Hepatocyte (in vitro differentiated cells): ENCODE measurements around the gene LMNB1. TPM values are rescaled to one million over a fixed set of nuclear protein-coding genes. Genes with fewer than 3 reads are reported as not detected.
"Not testable (repeated sequence)": the region's sequence is repeated elsewhere in the genome, so short reads cannot be mapped to it uniquely, and the experiment has no call there.

Experiments
- DNase-seq: peaks from one replicate; pipeline ENCODE4 v3.0.0-alpha.2; 2016; ENCODE audit warnings: low spot score
- H2AFZ ChIP-seq: fragments of 200-600 bp; sonication (generic); 2 replicates; pipeline ENCODE4 v1.6.0; 2016; ENCODE audit warnings: antibody characterized with exemption, mild to moderate bottlenecking
- H3K27ac ChIP-seq: fragments of 200-600 bp; sonication (generic); 2 replicates; pipeline ENCODE4 v1.5.1; 2016; ENCODE audit warnings: mild to moderate bottlenecking
- H3K27me3 ChIP-seq: fragments of 200-600 bp; sonication (generic); 2 replicates; pipeline ENCODE4 v1.6.1; 2016
- H3K36me3 ChIP-seq: fragments of 200-600 bp; sonication (generic); replicated peaks from 2 replicates; pipeline ENCODE4 v1.5.1; 2016; ENCODE audit warnings: low read depth; ENCODE audit not compliant: insufficient read depth
- H3K4me1 ChIP-seq: fragments of 200-600 bp; sonication (generic); 2 replicates; pipeline ENCODE4 v1.5.1; 2016; ENCODE audit warnings: mild to moderate bottlenecking, moderate library complexity; ENCODE audit not compliant: insufficient read depth
- H3K4me2 ChIP-seq: fragments of 200-600 bp; sonication (generic); 2 replicates; pipeline ENCODE4 v1.6.0; 2016
- H3K4me3 ChIP-seq: fragments of 200-600 bp; sonication (generic); 2 replicates; pipeline ENCODE4 v1.5.1; 2016; ENCODE audit warnings: mild to moderate bottlenecking
- H3K79me2 ChIP-seq: fragments of 200-600 bp; sonication (generic); 2 replicates; pipeline ENCODE4 v1.6.0; 2017; ENCODE audit warnings: mild to moderate bottlenecking
- H3K9me2 ChIP-seq: fragments of 200-600 bp; sonication (generic); replicated peaks from 2 replicates; pipeline ENCODE4 v1.6.0; 2017; ENCODE audit warnings: mild to moderate bottlenecking; ENCODE audit not compliant: insufficient read depth
- H3K9me3 ChIP-seq: fragments of 200-600 bp; sonication (generic); 2 replicates; pipeline ENCODE4 v1.5.1; 2016; ENCODE audit warnings: low read depth, mild to moderate bottlenecking
- H4K20me1 ChIP-seq: fragments of 200-600 bp; sonication (generic); 2 replicates; pipeline ENCODE4 v1.6.0; 2016; ENCODE audit warnings: mild to moderate bottlenecking; ENCODE audit not compliant: insufficient read depth, poor library complexity, severe bottlenecking
- CTCF ChIP-seq: fragments of 200-600 bp; sonication (generic); IDR thresholded peaks from 2 replicates; pipeline ENCODE4 v1.5.1; 2016; ENCODE audit warnings: antibody characterized with exemption, mild to moderate bottlenecking; ENCODE audit not compliant: poor library complexity
- EZH2 ChIP-seq: fragments of 200-600 bp; sonication (generic); IDR thresholded peaks from 2 replicates; pipeline ENCODE4 v1.6.1; 2016; ENCODE audit warnings: antibody characterized with exemption, mild to moderate bottlenecking, borderline replicate concordance
- EZH2phosphoT487 ChIP-seq: fragments of 200-600 bp; sonication (generic); IDR thresholded peaks from one replicate; pipeline ENCODE4 v1.6.1; 2018; ENCODE audit warnings: antibody characterized with exemption, mild to moderate bottlenecking, low read depth, moderate library complexity; ENCODE audit not compliant: unreplicated experiment, severe bottlenecking
- WGBS: methylation state at CpG from one replicate; pipeline ENCODE4 v1.1.6; 2016; ENCODE audit warnings: low lambda C conversion rate; ENCODE audit errors: missing lambda C conversion rate; 5-methylcytosine and 5-hydroxymethylcytosine counted together
- polyA plus RNA-seq: library from polyadenylated mRNA; unstranded; fragments of >200 nt; fragmentation: Nextera tagmentation; extraction: Ambion mirVana; gene quantifications from 2 replicates; pipeline ENCODE4 v1.2.1, GENCODE V29; 2016
- total RNA-seq: library from RNA; depleted of rRNA; stranded (reverse); fragments of >200 nt; gene quantifications from 2 replicates; pipeline ENCODE4 v1.2.3, GENCODE V29; 2014

LMNB1 gene
- total and polyA plus RNA-seq, 2 experiments from 2014 or later = 12.9 to 30.8 TPM

GRCh38 chr5:126831156-126831555, 54.2 kb downstream of the LMNB1 start:
- H3K4me1 ChIP-seq = no peaks in the 10 kb centered on the region
- H4K20me1 ChIP-seq = no peaks in the 10 kb centered on the region
- 93% methylated on average over 1 of the region's 1 CpG for WGBS
- H3K4me3 ChIP-seq = no peak overlapping the region
- no peak overlapping the region for H3K27ac ChIP-seq
- no peaks in the 10 kb centered on the region for H3K9me3 ChIP-seq
- no peaks in the 10 kb centered on the region for H3K9me2 ChIP-seq
- no peaks in the 10 kb centered on the region for H3K79me2 ChIP-seq
- no peaks in the 10 kb centered on the region for H3K27me3 ChIP-seq
- no peak overlapping the region for H2AFZ ChIP-seq
- no peaks in the 10 kb centered on the region for H3K36me3 ChIP-seq
- TF ChIP-seq EZH2phosphoT487 (no peak), EZH2 (no peak), CTCF (no peak)
- H3K4me2 ChIP-seq = no peak overlapping the region
- DNase-seq = no peak

GRCh38 chr5:126836778-126837177, 59.8 kb downstream of the LMNB1 start:
- Histone ChIP-seq H3K36me3 (no peaks in the 10 kb centered on the region), H3K9me3 (no peaks in the 10 kb centered on the region), H3K9me2 (no peaks in the 10 kb centered on the region), H2AFZ (no peak overlapping the region), H3K27ac (no peak overlapping the region), H3K27me3 (no peaks in the 10 kb centered on the region), H3K79me2 (no peaks in the 10 kb centered on the region), H3K4me1 (no peaks in the 10 kb centered on the region), H4K20me1 (no peaks in the 10 kb centered on the region), H3K4me3 (no peak overlapping the region), H3K4me2 (no peak overlapping the region)
- DNase-seq = no peak
- TF ChIP-seq EZH2 (no peak), CTCF (no peak), EZH2phosphoT487 (no peak)
- WGBS = 96% methylated on average over 2 of the region's 2 CpGs

GRCh38 chr5:126837242-126837641, 60.3 kb downstream of the LMNB1 start:
- Histone ChIP-seq H3K79me2 (no peaks in the 10 kb centered on the region), H2AFZ (no peak overlapping the region), H3K27me3 (no peaks in the 10 kb centered on the region), H3K9me2 (no peaks in the 10 kb centered on the region), H3K4me1 (no peaks in the 10 kb centered on the region), H4K20me1 (no peaks in the 10 kb centered on the region), H3K4me3 (no peak overlapping the region), H3K27ac (no peak overlapping the region), H3K9me3 (no peaks in the 10 kb centered on the region), H3K36me3 (no peaks in the 10 kb centered on the region), H3K4me2 (no peak overlapping the region)
- TF ChIP-seq CTCF (no peak), EZH2phosphoT487 (no peak), EZH2 (no peak)
- DNase-seq = no peak
- 95% methylated on average over 4 of the region's 4 CpGs for WGBS

- H3K36me3 ChIP-seq = no peaks in the 10 kb centered on the region
- H3K4me3 ChIP-seq = no peak overlapping the region
- DNase-seq = no peak
- no peak overlapping the region for H3K4me2 ChIP-seq
- H3K4me1 ChIP-seq = no peaks in the 10 kb centered on the region
- no peaks in the 10 kb centered on the region for H3K79me2 ChIP-seq
- TF ChIP-seq CTCF (peak; percentile 56), EZH2phosphoT487 (no peak), EZH2 (no peak)
- H3K9me2 ChIP-seq = no peaks in the 10 kb centered on the region
- no peak overlapping the region for H3K27ac ChIP-seq
- H2AFZ ChIP-seq = no peak overlapping the region
- H4K20me1 ChIP-seq = no peaks in the 10 kb centered on the region
- no peaks in the 10 kb centered on the region for H3K27me3 ChIP-seq
- no peaks in the 10 kb centered on the region for H3K9me3 ChIP-seq
- WGBS = 81% methylated on average over 7 of the region's 7 CpGs
Measured at GRCh38 chr5:126837906-126838539, 61.1 kb downstream of the LMNB1 start.

- 90% methylated on average over 7 of the region's 7 CpGs for WGBS
- H3K27ac ChIP-seq, H3K4me3 ChIP-seq, H3K4me2 ChIP-seq, H4K20me1 ChIP-seq, H2AFZ ChIP-seq, DNase-seq, H3K9me3 ChIP-seq, H3K9me2 ChIP-seq, H3K4me1 ChIP-seq, H3K36me3 ChIP-seq, H3K27me3 ChIP-seq, H3K79me2 ChIP-seq: not testable (repeated sequence)
Measured at GRCh38 chr5:126839407-126839806, 62.5 kb downstream of the LMNB1 start.
